Measurements from ENCODE around the gene GNG14.

- no peak for TF ChIP-seq CTCF (IDR thresholded peaks at IDR 0.05)
- no peak for TF ChIP-seq POLR2A (IDR thresholded peaks at IDR 0.05)
Measured at GRCh38 chr19:12666265-12667048, 21.3 kb upstream of the GNG14 start, which contains the start of the genes MAN2B1 and WDR83.

Measured in lower leg skin (tissue), 3 donors.